ENCODE data around the gene ST3GAL6.
A peak's percentile ranks its signal among the peaks of the same experiment; 100 is the strongest.

ST3GAL6 gene, protein sequence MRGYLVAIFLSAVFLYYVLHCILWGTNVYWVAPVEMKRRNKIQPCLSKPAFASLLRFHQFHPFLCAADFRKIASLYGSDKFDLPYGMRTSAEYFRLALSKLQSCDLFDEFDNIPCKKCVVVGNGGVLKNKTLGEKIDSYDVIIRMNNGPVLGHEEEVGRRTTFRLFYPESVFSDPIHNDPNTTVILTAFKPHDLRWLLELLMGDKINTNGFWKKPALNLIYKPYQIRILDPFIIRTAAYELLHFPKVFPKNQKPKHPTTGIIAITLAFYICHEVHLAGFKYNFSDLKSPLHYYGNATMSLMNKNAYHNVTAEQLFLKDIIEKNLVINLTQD

DNA sequence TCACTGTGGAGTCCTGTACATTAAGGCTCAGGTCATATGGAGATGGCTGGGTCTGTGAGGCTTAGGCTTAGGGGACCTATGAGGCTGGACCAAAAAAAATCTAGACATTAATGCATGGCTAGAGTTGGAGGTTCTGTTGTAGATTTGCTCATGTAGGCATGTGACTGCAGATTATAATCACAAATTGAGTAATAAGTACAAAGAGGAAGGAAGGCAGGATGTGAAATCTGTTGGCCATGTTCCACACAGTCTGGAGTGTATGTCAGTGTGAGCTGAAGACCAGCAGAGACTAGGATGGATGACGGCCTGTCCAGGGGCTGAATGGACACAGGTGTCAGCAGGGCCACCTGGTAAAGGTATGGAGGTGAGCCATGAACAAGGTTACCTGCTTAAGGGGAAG is at the start of gene ST3GAL6:
ST3GAL6 (plus strand) TSS at position 265 of the 400 bp plus-strand sequence. CDS start 5,101 bp downstream, outside the sequence.
- no peak for DNase-seq (ENCODE audit: low spot score)

DNA sequence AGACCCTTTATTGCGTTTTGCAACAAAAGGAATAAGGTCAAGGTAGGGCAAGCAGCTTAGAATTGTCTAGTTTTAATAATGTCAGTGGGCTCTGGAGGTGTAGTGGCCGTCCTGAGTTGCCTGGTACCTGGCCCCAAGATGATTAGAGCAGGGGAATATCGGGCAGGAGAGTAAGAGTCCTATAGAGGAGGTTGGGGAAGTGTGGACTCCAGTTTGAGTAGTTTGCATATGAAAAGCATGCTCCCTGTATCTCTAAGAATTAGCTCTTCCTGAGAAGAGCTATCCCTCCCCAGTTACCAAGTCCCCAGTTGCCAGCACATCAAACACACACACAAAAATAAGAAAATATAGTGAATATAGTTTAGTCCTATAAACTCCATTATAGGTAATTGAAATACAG is 49.2 kb upstream of the ST3GAL6 start:
- no peak for DNase-seq (ENCODE audit: low spot score)

DNA sequence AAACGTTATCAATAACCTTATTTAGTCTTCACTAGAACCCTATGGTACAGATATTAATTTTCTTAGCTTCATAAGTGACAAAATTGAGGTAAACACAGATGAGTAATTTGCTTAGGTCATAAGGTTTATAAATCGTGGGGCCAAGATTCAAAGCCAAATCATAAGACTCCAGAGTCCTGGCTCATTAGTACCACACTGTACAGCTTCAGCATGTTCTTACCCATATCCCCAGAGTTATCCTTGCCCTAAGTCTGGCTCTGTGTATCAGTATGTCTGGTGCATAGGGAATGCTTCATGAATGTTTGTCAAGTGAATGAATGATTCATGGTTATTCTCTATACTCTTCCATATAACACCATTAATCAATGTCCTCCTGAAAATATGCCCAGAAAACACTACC is 45.6 kb upstream of the ST3GAL6 start:
- no peak for DNase-seq (ENCODE audit: low spot score)

DNA sequence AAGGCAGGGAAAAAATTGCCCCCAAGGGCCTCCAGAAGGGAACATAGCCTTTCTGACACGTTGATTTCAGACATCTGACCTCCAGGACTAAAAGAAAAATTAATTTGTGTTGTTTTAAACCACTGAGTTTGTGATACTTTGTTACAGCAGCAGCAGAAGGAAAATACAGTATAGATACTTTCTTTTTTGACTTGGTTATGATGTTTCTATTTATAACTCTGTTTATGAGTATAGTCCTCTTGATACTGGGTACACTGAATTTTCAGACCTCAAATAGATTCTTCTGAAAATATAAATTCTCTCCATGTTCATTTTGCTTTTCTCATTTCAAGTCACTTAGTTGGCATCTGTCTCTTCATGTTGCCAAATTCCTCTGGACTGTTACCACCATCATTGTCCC is 44.4 kb upstream of the ST3GAL6 start:
- no peak for DNase-seq (ENCODE audit: low spot score)

DNA sequence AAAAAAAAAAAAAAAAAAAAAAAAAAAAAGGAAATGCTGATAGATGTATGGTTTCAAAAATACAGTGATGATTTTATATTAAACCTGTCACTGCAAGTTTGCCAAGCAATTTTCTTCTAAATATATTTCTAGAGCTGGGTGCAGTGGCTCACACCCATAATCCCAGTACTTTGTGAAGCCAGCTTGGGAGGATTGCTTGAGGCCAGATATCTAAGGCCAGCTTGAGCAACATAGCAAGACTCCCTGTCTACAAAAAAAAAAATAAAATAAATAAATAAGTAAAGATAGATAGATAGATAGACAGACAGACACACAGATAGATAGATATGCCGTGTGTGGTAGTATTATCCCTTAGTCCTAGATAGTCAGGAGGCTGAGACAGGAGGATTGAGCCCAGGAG is 41.4 kb upstream of the ST3GAL6 start:
- no peak for DNase-seq (ENCODE audit: low spot score)

DNA sequence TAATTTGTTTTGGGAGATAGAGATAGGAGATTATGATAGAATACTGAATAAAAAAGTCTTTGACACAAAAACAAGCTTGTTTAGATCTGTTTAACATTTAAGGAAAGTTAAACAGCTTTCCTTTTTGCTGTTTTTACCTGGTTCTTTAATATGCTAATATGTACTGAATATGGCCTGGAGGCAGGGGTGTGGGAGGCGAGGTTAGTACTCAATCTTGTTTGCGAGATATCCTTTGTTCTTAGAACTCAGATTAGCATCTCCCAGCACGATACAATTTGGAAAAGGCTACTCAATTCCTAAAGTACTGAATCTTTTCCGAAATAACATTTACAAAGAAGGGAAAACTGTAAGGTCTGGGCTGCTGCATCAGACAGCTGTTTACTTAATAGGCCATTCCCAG is 40.8 kb upstream of the ST3GAL6 start:
- DNase-seq (ENCODE audit: low spot score): no peak

DNA sequence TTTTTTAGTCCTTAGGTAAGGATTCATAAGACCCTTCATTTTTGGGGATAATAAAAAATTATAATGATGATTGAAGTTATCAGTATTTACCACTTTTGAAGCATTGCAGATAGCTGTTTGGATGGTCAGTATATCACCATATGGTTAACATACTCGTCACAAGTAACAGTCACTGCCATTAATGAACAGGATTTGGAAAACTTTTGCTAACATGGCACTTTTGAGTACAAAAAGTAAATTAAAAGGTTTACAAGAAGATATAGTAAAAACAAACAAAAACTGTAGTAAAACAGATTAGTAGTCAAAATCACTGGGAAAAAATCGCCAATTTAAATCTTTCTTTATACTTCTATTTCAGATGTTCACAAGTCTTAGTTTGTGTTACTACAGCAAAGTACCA is 37.8 kb upstream of the ST3GAL6 start:
- no peak for DNase-seq (ENCODE audit: low spot score)

DNA sequence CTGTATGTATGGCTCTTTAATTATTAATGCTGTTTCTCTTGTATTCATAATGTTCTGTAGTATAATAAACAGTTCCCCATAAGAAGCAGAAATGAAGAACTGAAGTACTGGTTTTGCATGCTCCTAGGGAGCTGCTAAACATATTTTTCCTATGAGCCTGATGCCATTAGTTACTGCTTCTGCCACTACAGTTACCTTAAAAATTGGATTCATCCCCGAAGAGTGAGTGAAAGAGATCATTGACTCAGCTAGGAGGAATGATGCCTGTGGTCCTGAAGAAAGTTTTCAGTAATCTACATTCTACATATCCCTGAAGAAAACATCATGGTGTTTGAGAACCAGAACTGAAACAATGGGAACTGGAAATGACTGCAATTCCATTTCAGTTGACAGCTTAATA is 37.1 kb upstream of the ST3GAL6 start:
- DNase-seq (ENCODE audit: low spot score): no peak

DNA sequence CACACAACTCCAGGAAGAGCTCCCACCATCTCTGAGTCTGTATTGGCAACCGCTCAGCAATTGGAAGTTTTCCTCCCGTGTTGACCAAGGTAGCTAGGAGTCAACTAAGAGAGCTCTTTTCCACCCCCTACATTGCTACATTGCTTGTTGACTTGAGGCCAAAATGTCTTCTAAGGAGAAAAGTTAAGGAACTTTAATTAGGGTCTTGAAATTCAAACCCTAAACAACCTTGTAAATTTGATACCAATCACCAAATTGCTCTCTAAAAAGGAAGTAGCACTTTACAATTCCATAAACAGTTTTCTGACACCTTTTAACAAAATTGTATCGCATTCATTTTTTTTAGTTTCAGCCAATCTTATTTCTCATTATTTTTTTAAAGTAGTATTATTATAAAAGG is 35.5 kb upstream of the ST3GAL6 start:
- no peak for DNase-seq (ENCODE audit: low spot score)

DNA sequence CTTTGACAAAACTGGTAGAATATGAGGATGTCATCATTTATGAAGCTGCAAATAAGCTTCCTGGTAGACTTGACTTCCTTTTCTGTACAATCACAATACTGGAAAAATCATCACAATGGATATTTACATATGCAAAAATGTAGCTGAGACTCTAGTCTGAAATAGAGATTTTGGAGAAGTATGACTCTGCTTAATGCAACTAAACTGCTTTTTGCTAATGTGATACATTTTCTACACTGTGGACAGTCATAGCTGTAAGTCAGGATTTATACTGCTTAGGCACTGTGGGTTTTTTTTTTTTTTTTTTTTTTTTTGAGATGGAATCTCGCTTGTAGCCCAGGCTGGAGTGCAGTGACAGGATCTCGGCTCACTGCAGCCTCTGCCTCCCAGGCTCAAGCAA is 34.5 kb upstream of the ST3GAL6 start:
- DNase-seq (ENCODE audit: low spot score): no peak

DNA sequence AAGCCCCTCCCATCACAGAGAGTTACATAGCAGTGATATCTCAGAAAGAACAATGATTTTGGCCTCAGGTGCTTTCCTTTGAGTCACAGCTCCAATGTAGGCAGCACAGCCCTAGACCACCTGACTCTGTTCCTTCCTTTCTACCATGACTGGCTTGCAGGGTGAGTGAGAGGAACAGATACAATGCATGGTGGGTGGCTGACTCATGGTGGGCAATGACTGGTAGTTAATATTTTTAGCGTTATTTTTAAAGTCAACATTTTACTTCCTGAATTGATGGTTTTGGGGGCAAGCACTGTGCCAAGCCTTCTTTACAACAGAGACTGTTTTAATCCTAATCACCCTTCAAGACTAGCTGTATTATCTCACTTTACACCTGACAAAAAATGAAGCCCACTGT is 32.8 kb upstream of the ST3GAL6 start:
- DNase-seq (ENCODE audit: low spot score): no peak

DNA sequence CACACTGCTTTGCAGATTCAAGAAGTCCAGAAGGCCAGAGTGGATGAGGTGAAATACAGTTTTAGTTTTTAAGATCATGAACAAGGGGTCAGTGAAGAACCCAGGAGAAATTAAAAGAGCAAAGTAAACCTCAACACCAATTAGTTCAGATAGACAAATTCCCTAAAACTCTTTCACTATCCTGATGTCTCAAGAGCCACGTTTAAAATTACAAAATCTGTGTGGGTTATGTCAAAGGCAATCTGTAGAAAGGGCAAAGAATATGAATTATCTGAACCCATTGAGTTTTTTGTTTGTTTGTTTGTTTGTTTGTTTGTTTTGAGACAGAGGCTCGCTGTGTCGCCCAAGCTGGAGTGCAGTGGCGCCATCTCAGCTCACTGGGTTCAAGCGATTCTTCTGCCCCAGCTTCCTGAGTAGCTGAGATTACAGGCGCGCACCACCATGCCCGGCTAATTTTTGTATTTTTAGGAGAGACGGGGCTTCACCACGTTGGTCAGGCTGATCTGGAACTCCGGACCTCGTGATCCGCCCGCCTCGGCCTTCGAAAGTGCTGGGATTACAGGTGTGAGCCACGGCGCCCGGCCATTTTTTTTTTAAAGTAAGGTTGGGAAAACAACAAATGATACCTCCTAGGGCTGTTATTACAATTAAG is 32.1 kb upstream of the ST3GAL6 start:
- no peak for DNase-seq (ENCODE audit: low spot score)

DNA sequence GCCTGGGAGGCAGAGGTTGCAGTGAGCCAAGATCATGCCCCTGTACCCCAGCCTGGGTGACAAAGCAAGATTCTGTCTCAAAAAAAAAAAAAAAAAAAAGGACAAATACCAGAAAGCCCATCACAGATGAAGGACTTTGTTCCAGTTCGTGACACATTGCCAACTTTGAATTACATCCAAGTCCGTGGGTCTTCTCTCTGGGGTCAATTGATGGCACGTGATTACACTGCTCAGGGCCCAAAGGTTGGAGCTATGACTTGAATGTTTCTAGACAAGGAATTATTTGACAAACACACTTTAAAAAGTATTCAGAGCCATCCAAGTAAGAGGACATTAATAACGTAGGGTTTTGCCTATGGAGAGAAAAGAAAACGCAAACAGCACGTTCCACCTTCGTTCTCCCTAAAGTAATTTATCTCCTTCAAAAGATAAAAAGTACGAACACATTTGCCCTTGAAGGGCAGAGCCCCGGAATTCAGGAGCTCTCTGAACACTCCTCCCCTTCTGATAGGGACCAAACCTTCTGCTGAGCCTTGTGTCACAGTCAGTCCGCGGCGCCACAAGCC is 31.3 kb upstream of the ST3GAL6 start:
- no peak for DNase-seq (ENCODE audit: low spot score)

DNA sequence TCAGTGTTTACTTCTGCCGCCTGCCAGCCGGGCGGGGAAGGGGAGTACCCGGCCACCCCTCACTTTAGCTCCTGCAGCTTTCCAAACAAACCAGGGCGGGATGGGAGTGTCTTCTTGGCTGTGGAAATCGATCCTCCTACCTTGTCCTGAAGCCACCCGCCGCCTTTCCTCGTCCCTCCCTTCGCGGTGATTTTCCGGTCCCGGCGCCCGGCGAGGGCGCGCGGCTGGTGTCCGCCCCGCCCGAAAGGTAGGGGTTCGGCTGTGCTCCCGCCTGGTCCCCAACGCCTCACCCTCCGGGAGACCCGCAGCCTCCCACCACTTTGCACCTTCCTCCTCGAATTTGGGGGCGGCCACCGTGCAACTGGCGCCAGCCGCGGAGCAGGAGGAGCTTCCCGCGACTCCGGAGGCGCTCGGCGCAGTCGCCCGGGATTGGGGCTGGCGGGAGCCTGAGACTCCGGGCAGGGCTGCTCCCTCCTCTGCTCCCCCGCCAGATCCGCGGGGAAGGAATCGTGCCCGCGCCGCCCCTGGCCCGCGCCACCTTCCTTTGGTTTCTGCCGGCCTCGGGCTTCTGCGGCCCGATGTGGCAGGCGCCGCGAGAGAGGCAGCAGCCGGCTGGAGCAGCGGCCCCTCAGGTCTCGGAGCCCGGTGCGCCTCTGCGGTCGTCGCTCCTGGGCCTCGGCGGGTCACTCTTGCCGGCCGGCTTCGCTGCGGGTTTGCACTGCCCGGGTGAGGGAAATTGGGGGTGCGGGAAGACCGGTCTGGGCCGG is 30.7 kb upstream of the ST3GAL6 start:
- peak; percentile 16 for DNase-seq (ENCODE audit: low spot score)

DNA sequence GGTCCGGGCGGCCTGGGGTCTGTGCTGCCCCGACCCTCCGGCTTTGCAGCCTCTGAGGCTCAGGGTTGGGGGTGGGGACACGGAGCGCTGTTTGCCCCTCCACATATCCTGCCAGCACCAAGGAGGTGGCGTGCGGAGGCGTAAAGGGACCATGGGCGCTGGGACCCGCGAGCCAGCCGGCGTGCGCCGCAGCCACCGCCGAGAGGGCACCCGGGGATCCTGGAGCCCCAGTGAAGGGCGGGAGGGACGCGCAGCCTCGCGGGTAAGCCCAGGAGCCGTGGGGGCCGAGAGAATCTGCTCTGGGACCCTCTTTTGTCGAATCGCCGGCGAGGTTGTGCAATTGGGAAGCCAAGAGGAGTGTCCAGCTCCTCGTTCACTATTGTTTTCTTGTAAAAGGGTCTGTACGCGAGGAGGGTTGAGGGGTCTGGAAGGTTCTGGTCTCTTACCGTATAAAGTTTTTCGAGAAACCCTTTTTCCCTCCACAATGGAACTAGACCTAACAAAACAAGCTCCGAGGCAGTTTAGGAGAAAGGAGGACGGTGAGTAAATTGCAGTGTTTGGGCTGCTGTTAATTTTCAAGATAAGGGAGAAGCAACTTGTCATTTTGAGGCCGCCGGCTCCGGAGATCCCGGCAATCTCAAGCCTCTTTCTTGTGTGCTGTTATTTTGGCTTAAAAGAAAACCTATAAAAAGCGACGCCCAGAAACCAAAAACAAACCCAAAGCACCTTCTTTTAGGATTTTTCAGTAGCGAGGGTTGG is 29.9 kb upstream of the ST3GAL6 start:
- peak; percentile 13 for DNase-seq (ENCODE audit: low spot score)

DNA sequence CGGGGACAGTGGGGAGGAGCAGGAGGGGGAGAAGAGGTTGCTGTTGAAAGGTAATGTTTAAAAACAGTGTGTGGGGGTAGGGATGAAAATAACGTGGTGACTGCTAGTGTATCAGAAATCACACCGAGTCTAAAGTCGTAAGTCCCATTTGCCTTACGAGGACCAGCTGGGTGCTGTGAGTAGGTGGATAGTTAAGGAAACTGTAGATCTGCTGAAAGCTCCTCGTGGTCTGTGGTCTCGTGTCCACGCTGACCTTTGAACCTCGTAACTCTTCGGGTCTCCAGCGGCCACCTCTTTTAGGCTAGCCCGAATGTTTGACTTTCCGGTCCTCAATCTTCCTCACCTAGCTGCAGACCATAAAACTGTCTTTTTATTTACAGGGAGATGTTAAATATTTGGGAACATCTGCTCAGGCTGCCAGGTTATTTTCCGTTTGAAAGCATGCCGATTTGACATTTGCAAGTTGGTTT is 29.3 kb upstream of the ST3GAL6 start:
- no peak for DNase-seq (ENCODE audit: low spot score)

DNA sequence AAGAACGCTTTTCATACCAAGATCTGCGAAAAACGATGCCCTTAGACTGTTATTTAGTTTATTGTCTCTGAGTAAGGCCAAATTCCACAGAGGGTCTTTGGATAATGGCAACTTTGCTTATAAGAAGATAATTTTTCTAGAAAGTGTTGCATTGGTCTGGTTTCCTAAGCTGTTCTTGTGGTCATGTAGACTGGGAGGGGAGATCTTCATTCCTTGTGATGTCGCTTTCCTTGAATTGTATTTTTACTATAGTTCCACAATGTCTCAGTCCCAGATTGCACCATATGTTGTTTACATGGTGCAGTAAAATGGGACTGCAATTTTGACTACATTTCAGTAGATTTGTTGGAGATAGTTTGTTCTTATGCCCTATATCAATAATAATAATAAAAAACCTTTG is 28.8 kb upstream of the ST3GAL6 start:
- DNase-seq (ENCODE audit: low spot score): no peak

DNA sequence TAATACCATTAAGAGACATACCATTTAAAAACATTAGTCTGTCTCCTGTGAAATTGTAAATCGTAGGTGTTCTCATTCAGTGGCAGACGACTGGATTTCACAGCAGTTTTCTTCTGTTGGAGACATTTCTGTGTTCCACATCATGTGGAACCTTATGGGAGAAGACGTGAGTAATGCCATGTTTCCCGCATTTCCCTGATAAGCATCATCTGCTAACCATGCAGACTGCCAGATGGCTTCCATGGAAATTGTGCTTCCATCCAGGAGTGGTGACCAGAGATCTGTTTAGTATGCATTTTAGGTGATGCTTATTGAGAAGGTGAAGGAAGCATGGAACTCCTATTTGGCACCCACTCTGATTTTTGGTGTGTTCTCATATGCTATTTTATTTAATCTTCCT is 28.4 kb upstream of the ST3GAL6 start:
- DNase-seq (ENCODE audit: low spot score): no peak

DNA sequence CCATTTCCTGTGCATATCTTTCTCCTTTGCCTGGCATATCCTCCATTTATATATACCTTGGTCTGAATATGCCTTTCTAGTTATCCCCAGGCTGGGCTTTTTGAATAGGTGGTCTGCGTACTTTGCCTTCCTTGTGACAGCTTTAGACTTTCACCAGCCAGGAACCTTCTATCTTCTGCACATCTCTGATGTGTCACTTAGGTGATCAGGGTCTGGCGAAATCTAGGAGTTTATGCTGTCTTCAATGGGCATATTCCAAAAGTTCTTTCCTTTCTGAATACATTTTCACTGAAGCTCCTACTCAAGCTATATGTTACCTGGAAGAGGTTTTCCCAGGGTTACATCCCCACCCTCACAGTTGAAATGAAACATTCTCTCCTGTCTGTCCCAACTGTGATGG is 27.8 kb upstream of the ST3GAL6 start:
- no peak for DNase-seq (ENCODE audit: low spot score)

DNA sequence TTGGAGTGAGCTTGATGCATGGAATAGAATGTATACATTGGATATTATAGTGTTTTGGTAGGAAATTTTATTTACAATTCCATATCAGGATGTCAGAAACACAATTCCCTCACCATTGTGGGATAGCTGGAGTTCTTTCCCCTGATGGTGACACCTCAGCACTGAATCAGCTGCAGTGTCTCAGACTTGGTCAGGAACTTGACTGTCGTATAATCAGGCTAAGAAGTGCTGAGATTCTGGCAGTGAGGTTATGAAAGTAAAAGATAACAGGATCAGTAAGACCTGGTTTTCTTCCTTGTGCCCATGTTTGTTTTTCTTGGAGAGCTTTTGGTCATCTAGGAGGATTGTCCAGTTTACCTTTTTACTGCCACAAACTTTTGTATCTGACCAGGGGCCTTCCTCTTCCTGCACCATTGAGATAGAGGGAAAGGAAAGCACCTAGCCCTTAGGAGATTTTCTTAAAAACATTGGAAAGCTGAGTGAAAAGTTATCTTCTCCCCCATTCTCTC is 27.3 kb upstream of the ST3GAL6 start:
- no peak for DNase-seq (ENCODE audit: low spot score)

DNA sequence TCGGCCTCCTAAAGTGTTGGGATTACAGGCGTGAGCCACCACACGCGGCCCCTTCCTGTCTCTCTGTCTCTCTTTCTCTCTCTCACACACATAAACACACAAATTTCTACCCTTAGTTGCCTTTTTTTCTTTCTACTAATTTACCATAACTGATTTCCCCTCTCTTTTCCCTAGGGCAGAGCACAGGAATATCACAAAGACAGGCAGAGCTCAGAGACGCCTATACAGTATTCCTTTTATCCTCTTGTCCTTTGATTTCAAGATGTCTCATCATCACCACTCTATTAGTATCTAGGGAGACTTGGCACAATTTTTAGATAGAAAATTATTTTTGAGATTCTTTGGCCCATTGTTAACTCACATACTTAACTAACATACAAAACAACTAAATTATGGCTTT is 25.8 kb upstream of the ST3GAL6 start:
- no peak for DNase-seq (ENCODE audit: low spot score)

DNA sequence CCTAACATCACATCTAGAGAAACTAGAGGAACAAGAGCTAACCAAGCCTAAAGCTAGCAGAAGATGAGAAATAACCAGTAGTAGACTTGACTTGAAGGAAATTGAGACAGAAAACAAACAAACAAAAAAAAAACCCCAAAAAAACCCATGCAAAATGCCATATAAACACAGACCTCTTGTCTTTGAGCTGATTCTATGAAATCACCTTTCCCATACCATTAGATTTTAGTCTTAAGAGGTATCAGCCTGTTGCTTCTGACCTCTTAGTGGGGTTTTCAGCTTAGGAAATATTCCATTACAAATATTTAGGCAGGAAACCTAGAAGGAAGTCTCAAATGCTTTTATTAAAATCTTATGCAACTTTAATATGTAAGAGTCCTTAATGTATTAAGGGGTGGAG is 23.9 kb upstream of the ST3GAL6 start:
- DNase-seq (ENCODE audit: low spot score): no peak

Measured in germinal center (tissue), 1 donor.